ENCODE data around the gene MAMDC4. TPM values are rescaled to one million over a fixed set of nuclear protein-coding genes. Genes with fewer than 3 reads are reported as not detected.
"Not testable (repeated sequence)": the region's sequence is repeated elsewhere in the genome, so short reads cannot be mapped to it uniquely, and the experiment has no call there.

Gene MAMDC4
- total RNA-seq, result 36.7 and 40.0 TPM in 2 replicates
- long read RNA-seq, partial matches to known transcripts, result 0 of 1 reads
- long read RNA-seq, other reads (novel, unspliced or antisense), result 1 of 1 reads

DNA sequence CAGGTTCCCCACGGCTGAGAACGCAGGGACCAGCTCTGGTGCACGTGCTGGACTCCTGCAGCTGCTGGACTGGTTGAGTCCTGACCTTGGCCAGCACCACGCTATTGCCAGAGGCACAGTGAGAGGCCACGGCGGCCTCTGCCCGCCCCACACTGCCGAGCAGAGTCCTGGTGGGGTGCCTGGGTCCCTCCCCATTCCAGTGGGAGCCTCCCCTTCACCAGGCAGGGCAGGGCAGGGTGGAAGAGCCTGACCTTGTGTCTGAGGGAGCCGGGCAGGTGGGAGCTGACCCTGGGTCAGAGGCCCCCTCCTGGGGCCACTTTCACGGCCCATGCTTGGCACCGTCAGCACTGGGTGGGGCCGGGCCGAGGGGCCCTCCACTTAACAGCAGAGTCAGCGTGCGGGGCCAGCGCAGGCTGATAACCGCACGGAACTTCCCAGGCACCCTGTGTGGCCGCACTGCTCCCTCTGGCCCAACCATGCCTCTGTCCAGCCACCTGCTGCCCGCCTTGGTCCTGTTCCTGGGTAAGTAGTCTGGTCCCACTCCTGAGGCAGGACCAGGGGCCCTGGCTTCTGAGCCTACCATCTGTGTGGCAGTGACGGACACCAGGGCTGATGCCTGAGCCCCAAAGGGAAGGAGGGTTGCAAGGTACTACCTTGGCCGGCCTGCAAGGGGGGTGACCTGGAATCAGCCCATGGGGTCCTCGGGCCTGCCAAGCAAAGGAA lies at the start of gene MAMDC4:
Gene MAMDC4, plus strand, starts transcription at position 406 of the 723 bp plus-strand sequence. Its CDS starts 71 bp downstream, at position 477.
- DNase-seq (ENCODE audit: low spot score, unreplicated experiment), result no peak
- Mint-ChIP-seq H3K36me3 (ENCODE audit: insufficient read depth) (no peaks in the 10 kb centered on the region), H3K4me3 (ENCODE audit: low read depth) (no peak within 1 kb of the TSS), H3K27me3 (peaks cover 3% of the 10 kb centered on the region), H3K4me1 (ENCODE audit: low read depth) (peaks cover 3% of the 10 kb centered on the region), H3K9me3 (ENCODE audit: low read depth) (no peaks in the 10 kb centered on the region), H3K27ac (peak within 1 kb of the TSS; percentile 24)
- TF ChIP-seq, protein P1, sequence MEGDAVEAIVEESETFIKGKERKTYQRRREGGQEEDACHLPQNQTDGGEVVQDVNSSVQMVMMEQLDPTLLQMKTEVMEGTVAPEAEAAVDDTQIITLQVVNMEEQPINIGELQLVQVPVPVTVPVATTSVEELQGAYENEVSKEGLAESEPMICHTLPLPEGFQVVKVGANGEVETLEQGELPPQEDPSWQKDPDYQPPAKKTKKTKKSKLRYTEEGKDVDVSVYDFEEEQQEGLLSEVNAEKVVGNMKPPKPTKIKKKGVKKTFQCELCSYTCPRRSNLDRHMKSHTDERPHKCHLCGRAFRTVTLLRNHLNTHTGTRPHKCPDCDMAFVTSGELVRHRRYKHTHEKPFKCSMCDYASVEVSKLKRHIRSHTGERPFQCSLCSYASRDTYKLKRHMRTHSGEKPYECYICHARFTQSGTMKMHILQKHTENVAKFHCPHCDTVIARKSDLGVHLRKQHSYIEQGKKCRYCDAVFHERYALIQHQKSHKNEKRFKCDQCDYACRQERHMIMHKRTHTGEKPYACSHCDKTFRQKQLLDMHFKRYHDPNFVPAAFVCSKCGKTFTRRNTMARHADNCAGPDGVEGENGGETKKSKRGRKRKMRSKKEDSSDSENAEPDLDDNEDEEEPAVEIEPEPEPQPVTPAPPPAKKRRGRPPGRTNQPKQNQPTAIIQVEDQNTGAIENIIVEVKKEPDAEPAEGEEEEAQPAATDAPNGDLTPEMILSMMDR (IDR thresholded peaks at IDR 0.05; ENCODE audit: unreplicated experiment), result no peak

DNA sequence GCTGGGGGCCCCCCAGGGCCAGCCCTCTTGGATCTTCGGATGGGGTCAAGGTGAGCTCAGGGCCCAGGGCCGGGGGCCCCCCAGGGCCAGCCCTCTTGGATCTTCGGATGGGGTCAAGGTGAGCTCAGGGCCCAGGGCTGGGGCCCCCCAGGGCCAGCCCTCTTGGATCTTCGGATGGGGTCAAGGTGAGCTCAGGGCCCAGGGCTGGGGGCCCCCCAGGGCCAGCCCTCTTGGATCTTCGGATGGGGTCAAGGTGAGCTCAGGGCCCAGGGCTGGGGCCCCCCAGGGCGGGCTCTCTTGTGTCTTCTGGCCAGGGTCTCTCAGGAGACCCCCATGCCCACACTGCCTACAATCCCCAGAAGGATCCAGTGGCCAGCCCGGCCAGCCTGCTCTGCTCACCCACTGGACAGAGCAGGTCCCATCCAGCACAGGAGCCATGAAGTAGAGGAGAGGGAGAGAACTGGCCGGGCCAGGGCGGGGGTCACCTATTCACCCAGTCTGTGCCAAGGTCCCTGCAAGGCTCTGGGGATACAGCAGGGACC lies 49.1 kb upstream of the MAMDC4 start:
- peaks cover 11% of the 10 kb centered on the region for H3K4me1 Mint-ChIP-seq (ENCODE audit: low read depth)
- not testable (repeated sequence) for H3K36me3 Mint-ChIP-seq (ENCODE audit: insufficient read depth); H3K4me3 Mint-ChIP-seq (ENCODE audit: low read depth)

DNA sequence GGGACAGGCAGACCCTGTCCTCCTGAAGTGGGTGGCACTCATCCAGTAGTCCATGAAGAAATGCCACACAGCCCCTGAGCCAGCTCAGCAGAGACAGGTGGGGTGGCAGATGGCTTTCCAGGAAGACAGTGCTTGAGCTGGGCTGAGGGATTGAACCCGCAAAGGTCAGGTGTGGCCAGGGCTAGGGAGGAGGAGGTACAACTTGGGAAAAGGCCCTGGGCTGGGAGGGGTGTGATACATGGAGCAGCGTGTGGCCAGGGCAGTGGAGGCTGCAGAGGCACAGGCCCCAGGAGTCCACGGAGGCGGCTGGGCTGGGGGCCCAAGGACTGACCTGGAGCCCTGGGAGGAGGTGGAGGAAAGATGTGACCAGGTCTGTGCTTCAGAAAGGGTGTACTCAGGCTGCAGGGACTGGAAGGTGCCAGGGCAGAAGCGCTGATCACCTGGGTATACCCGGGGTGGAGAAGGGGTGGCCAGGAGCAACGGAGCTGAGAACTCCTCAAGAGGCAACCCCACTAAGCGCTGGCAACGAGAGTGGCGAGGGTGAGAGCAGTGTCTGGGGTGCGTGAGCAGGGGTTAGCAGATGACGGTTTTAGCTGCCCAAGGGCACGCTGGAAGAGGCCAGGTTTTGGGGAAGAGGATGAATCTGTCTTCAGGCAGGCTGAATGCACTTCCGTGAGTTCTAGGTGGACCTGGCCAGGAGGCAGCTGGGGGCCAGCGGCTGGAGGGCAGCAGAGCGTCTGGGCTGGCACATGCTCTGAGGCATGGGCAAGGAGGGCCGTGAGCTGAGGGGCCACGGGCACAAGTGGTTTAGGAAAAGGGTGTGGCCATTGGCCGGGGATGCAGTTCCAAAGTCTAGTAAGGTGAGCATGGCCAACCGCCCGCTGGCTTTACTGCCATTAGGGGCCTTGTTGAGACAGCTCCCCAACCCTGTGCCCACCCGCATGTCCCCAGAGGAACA lies 48.3 kb upstream of the MAMDC4 start:
- H3K9me3 Mint-ChIP-seq (ENCODE audit: low read depth), result no peaks in the 10 kb centered on the region
- TF ChIP-seq, protein P1 (IDR thresholded peaks at IDR 0.05; ENCODE audit: unreplicated experiment), result no peak
- peak overlapping the region; percentile 81 for H3K27ac Mint-ChIP-seq
- H3K4me1 Mint-ChIP-seq (ENCODE audit: low read depth), result peaks cover 12% of the 10 kb centered on the region
- no peak overlapping the region for H3K4me3 Mint-ChIP-seq (ENCODE audit: low read depth)
- no peak for DNase-seq (ENCODE audit: low spot score, unreplicated experiment)
- H3K36me3 Mint-ChIP-seq (ENCODE audit: insufficient read depth), result no peaks in the 10 kb centered on the region
- no peaks in the 10 kb centered on the region for H3K27me3 Mint-ChIP-seq

More for the DNA sequence above, 49.1 kb upstream of the MAMDC4 start:
- not testable (repeated sequence) for H3K27me3 Mint-ChIP-seq; DNase-seq (ENCODE audit: low spot score, unreplicated experiment); H3K9me3 Mint-ChIP-seq (ENCODE audit: low read depth)
- peak overlapping the region; percentile 81 for H3K27ac Mint-ChIP-seq

DNA sequence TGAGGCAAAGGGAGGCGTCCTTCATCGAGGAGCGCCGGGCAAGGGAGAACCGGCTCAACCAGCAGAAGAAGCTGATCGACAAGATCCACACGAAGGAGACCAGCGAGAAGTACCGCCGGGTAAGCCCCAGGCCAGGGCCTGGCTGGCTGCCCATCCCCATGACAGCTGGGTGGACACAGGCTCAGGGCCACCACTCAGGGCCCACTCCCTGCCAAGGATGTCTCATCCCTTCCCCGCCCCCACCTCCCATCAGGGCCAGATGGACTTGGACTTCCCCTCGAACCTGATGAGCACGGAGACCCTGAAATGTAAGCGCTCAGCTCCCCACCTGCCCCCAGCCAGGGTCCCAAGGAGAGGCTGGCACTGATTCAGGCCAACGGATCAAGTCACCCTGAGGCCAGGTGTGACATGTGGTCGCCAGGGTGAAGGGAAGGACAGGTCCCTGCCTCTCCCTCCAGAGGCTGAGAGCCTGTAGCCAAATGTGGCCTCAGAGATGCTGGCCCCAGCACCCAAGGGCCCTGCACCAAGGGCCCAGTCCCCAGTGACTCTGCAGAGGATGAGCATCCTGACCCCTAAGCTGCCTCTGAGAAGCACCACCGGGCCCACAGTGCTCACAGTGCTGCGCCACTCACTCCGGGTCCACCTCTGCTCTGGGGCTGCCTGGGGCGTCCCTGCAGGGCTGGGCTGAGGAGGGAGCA lies 47.5 kb upstream of the MAMDC4 start:
- H3K27me3 Mint-ChIP-seq, result no peaks in the 10 kb centered on the region
- no peak overlapping the region for H3K4me3 Mint-ChIP-seq (ENCODE audit: low read depth)
- no peaks in the 10 kb centered on the region for H3K36me3 Mint-ChIP-seq (ENCODE audit: insufficient read depth)
- peaks cover 18% of the 10 kb centered on the region for H3K4me1 Mint-ChIP-seq (ENCODE audit: low read depth)
- TF ChIP-seq, protein P1 (IDR thresholded peaks at IDR 0.05; ENCODE audit: unreplicated experiment), result no peak
- DNase-seq (ENCODE audit: low spot score, unreplicated experiment), result no peak
- H3K27ac Mint-ChIP-seq, result no peak overlapping the region
- H3K9me3 Mint-ChIP-seq (ENCODE audit: low read depth), result no peaks in the 10 kb centered on the region

DNA sequence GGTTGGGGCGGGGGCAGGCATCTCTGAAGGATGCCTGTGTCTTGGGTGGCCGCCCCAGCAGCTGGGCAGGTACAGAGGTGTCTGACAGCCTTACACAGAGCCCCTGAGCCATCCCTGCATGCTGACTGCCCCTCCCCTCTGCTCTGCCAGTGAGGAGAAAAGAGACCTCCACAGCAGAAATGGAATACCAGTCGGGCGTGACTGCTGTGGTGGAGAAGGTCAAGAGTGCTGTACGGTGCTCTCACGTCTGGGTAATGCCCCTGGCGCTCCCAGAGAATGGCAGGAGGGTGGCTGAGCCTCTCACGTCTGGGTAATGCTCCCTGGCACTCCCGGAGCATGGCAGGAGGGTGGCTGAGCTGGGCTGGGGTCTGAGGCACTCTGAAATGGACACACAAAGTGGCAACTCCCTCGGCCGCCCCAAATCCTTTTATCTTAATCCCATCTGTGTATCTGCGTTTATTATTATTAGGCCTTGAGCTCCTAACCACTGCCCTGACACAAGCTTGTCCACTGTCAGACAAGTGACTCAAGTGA lies 46.9 kb upstream of the MAMDC4 start:
- Mint-ChIP-seq H3K36me3 (ENCODE audit: insufficient read depth) (peaks cover 4% of the 10 kb centered on the region), H3K27me3 (no peaks in the 10 kb centered on the region), H3K27ac (no peak overlapping the region), H3K4me1 (ENCODE audit: low read depth) (peaks cover 22% of the 10 kb centered on the region), H3K4me3 (ENCODE audit: low read depth) (no peak overlapping the region), H3K9me3 (ENCODE audit: low read depth) (no peaks in the 10 kb centered on the region)
- no peak for DNase-seq (ENCODE audit: low spot score, unreplicated experiment)
- TF ChIP-seq, protein P1 (IDR thresholded peaks at IDR 0.05; ENCODE audit: unreplicated experiment), result no peak

All from progenitor cell of endocrine pancreas (in vitro differentiated cells).